HG03558 (cell line): Measurements from ENCODE around the gene THSD7B.

Source experiments
- ATAC-seq: cut with Tn5 transposase; IDR thresholded peaks from one replicate; pipeline ENCODE4 v1.9.1; 2021; ENCODE audit warnings: moderate number of reproducible peaks; ENCODE audit not compliant: unreplicated experiment; ENCODE audit errors: extremely low read depth

THSD7B gene

GRCh38 chr2:136809998-136810397 lies 44.7 kb downstream of the THSD7B start:
- no peak for ATAC-seq

- ATAC-seq: no peak
These were observed 53.5 kb downstream of the THSD7B start for GRCh38 chr2:136818839-136819238.

- ATAC-seq: no peak
These were observed 57.9 kb downstream of the THSD7B start for GRCh38 chr2:136823291-136823690.

GRCh38 chr2:136828162-136828561 lies 62.8 kb downstream of the THSD7B start:
- ATAC-seq: no peak

GRCh38 chr2:136828774-136829173 lies 63.4 kb downstream of the THSD7B start:
- ATAC-seq: no peak

GRCh38 chr2:136844546-136844945 lies 79.2 kb downstream of the THSD7B start:
- ATAC-seq: no peak

GRCh38 chr2:136858656-136859055 lies 93.3 kb downstream of the THSD7B start:
- ATAC-seq: no peak

- no peak for ATAC-seq
These were observed 95.2 kb downstream of the THSD7B start for GRCh38 chr2:136860443-136860958.

GRCh38 chr2:136863468-136863867 lies 98.1 kb downstream of the THSD7B start:
- ATAC-seq: no peak

- ATAC-seq: no peak
These were observed 98.5 kb downstream of the THSD7B start for GRCh38 chr2:136863874-136864273.

- no peak for ATAC-seq
These were observed 106.1 kb downstream of the THSD7B start for GRCh38 chr2:136871424-136871823.

- ATAC-seq: no peak
These were observed 108.9 kb downstream of the THSD7B start for GRCh38 chr2:136874258-136874657.

GRCh38 chr2:136891100-136891499 lies 125.8 kb downstream of the THSD7B start:
- ATAC-seq: no peak

- ATAC-seq: no peak
These were observed 128.8 kb downstream of the THSD7B start for GRCh38 chr2:136894007-136894634.

- ATAC-seq: no peak
These were observed 136.4 kb downstream of the THSD7B start for GRCh38 chr2:136901732-136902131.

GRCh38 chr2:136905779-136906178 lies 140.4 kb downstream of the THSD7B start:
- no peak for ATAC-seq

GRCh38 chr2:136909777-136910176 lies 144.4 kb downstream of the THSD7B start:
- no peak for ATAC-seq

GRCh38 chr2:136916131-136916530 lies 150.8 kb downstream of the THSD7B start:
- no peak for ATAC-seq

GRCh38 chr2:136917411-136917881 lies 152.1 kb downstream of the THSD7B start:
- ATAC-seq: no peak

- no peak for ATAC-seq
These were observed 154.3 kb downstream of the THSD7B start for GRCh38 chr2:136919682-136920081.

GRCh38 chr2:136920652-136921333 lies 155.4 kb downstream of the THSD7B start:
- ATAC-seq: no peak

GRCh38 chr2:136927156-136927555 lies 161.8 kb downstream of the THSD7B start:
- no peak for ATAC-seq
